MCF 10A (cell line): ENCODE measurements around the gene LAMP5. TPM values are rescaled to one million over a fixed set of nuclear protein-coding genes. Genes with fewer than 3 reads are reported as not detected.

Source experiments
- BruUV-seq: library from RNA; stranded (reverse); fragments of 400-500 nt; replicated peaks from 2 replicates; lab custom pipeline; 2021; lab: Mats Ljungman, UMichigan
- CTCF ChIA-PET: fragments of 300-600 bp; sonication (Branson Sonifier 250); formaldehyde crosslinking; extraction: SDS; loops from one replicate; lab custom pipeline; 2021; ENCODE audit warnings: antibody characterized with exemption, inconsistent platforms; lab: Yijun Ruan, JAX
- POLR2A ChIA-PET: fragments of 300-600, 350-650 bp; sonication (Branson Sonifier 250); formaldehyde crosslinking; extraction: SDS; loops from one replicate; lab custom pipeline; 2020; ENCODE audit warnings: antibody characterized with exemption, inconsistent platforms; lab: Yijun Ruan, JAX
- DNase-seq: peaks from one replicate; pipeline ENCODE4 v3.0.0-alpha.2; 2018; ENCODE audit not compliant: unreplicated experiment
- H3K27ac Mint-ChIP-seq: one replicate; pipeline ENCODE4 v1.8.0; 2022; ENCODE audit warnings: mild to moderate bottlenecking, low read depth, mixed read lengths; ENCODE audit not compliant: unreplicated experiment
- H3K27me3 Mint-ChIP-seq: one replicate; pipeline ENCODE4 v1.8.0; 2022; ENCODE audit warnings: mixed read lengths; ENCODE audit not compliant: insufficient read depth, unreplicated experiment
- H3K36me3 Mint-ChIP-seq: one replicate; pipeline ENCODE4 v1.8.0; 2022; ENCODE audit warnings: mild to moderate bottlenecking, moderate library complexity, mixed read lengths; ENCODE audit not compliant: insufficient read depth, unreplicated experiment
- H3K4me1 Mint-ChIP-seq: one replicate; pipeline ENCODE4 v1.8.0; 2022; ENCODE audit warnings: mixed read lengths; ENCODE audit not compliant: insufficient read depth, unreplicated experiment
- H3K4me3 Mint-ChIP-seq: one replicate; pipeline ENCODE4 v1.8.0; 2022; ENCODE audit warnings: mild to moderate bottlenecking, moderate library complexity, mixed read lengths; ENCODE audit not compliant: unreplicated experiment
- H3K9me3 Mint-ChIP-seq: one replicate; pipeline ENCODE4 v1.8.0; 2022; ENCODE audit warnings: mixed read lengths; ENCODE audit not compliant: unreplicated experiment
- CTCF ChIP-seq: fragments of 200-600 bp; IDR thresholded peaks from one replicate; pipeline ENCODE4 v1.8.0; 2022; ENCODE audit warnings: antibody characterized with exemption, mild to moderate bottlenecking; ENCODE audit not compliant: unreplicated experiment
- intact Hi-C: fragments of 100-400 bp; cut with micrococcal nuclease; formaldehyde crosslinking; loops from 2 replicates; pipeline ENCODE4 v1.14.1; 2022
- total RNA-seq: library from RNA; stranded (reverse); gene quantifications from 2 replicates; pipeline ENCODE4 v1.2.3, GENCODE V29; 2022

The LAMP5 gene
- total RNA-seq, 1 experiment from 2014 or later: not detected

DNA sequence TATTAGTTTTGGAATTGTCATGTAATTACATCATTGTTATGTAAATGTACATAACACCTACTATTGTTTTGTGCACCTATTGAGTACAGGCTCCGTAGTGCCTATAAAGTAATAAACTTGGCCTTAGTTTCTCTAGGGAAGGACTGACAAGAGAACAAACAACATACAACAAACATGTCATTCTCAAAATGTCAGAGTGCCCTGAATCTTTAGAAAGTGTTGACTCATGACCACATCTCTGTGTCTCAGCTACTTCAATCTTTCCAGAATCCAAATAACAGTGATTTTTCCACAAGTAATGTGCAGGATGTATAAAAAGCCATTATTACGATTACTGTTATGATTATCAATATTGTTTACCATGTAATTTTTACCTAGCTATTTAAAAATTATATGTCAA is 17.2 kb downstream of the LAMP5 start:
- no peak for DNase-seq
- intact Hi-C loops: no loop called here
- CTCF ChIA-PET: no interaction called here
- Mint-ChIP-seq H3K36me3 (no peaks in the 10 kb centered on the region), H3K4me1 (no peaks in the 10 kb centered on the region), H3K27ac (no peak overlapping the region), H3K4me3 (no peak overlapping the region), H3K9me3 (no peaks in the 10 kb centered on the region), H3K27me3 (no peaks in the 10 kb centered on the region)
- no peak for TF ChIP-seq CTCF
- BruUV-seq: no TSS peak
- POLR2A ChIA-PET: no interaction called here

DNA sequence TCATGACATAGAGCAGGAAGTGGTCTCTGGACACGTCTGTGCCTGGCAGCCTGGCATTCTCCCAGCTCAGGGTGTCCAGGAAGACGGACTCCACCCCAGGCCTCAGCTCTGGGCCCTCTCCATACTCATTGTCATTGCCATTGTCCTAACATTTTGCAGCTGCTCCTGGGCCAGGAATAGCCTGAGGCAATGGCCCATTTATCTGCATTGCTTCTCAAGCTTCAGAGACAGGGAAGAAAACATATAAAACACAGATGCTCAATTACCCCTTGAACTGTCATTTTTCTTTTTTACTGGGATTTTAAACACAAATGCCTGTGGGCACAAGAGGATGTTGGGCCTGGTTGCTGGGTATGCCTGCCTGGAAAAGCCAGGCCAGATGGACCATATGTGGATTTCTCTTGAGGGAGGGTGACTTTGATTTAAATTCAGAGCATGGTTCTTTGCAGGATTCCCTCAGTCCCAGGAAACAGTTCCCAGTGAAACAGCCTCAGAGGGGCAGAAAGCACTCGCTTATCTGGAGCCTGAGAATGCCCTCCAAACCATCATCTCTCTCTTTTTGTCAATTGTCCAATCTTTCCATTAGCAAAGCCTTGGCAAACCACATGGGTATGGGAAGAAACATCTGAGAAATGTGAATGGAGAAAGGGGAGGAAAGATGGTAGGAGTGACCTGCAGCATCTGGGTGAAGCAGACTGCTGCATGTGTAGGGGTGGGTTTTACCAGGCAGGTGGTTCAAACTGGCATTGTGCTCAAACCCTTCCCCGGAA is 17.9 kb downstream of the LAMP5 start:
- DNase-seq: no peak
- H3K27me3 Mint-ChIP-seq: no peaks in the 10 kb centered on the region
- H3K36me3 Mint-ChIP-seq: no peaks in the 10 kb centered on the region
- BruUV-seq: no TSS peak
- no peak for TF ChIP-seq CTCF
- intact Hi-C loops: no loop called here
- H3K27ac Mint-ChIP-seq: no peak overlapping the region
- POLR2A ChIA-PET: no interaction called here
- no peaks in the 10 kb centered on the region for H3K9me3 Mint-ChIP-seq
- H3K4me3 Mint-ChIP-seq: no peak overlapping the region
- no peaks in the 10 kb centered on the region for H3K4me1 Mint-ChIP-seq
- CTCF ChIA-PET: interaction anchor here (1.1 kb wide), 1 partner anchor 78 kb away, joined by 3 read pairs; no protein-coding TSS in a partner anchor

- CTCF ChIA-PET: interaction anchor here (0.7 to 1.0 kb wide), 2 partner anchors 9 to 22 kb away, joined by 3 read pairs; no protein-coding TSS in a partner anchor
- no peak for DNase-seq
- POLR2A ChIA-PET: no interaction called here
- intact Hi-C loops: no loop called here
- Mint-ChIP-seq H3K4me3 (no peak overlapping the region), H3K27me3 (no peaks in the 10 kb centered on the region), H3K9me3 (no peaks in the 10 kb centered on the region), H3K4me1 (no peaks in the 10 kb centered on the region), H3K27ac (no peak overlapping the region), H3K36me3 (no peaks in the 10 kb centered on the region)
- TF ChIP-seq CTCF: no peak
- no TSS peak for BruUV-seq
Measured at GRCh38 chr20:9534025-9534424, 19.6 kb downstream of the LAMP5 start.

DNA sequence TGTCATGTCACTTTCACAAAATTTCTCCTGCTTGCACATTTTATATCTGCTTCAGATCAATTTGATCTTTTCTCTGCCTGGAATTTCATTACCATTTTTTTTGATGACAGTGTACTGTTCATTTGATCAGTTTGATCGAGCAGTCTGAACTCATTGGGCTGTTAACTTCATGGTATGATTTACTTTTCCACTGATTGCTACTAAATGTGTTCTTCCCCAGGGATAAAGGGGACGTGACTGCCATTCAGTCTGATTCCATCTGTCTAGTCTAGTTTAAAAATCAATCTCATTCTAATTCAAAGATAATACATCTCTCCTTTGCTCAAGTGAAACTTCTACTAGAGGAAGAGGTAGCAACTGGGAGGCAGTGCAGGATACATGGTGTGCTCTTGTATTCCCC is 21.1 kb downstream of the LAMP5 start:
- TF ChIP-seq CTCF: no peak
- intact Hi-C loops: no loop called here
- no peak for DNase-seq
- POLR2A ChIA-PET: no interaction called here
- CTCF ChIA-PET: no interaction called here
- H3K4me1 Mint-ChIP-seq: no peaks in the 10 kb centered on the region
- no peaks in the 10 kb centered on the region for H3K27me3 Mint-ChIP-seq
- no peaks in the 10 kb centered on the region for H3K9me3 Mint-ChIP-seq
- BruUV-seq: no TSS peak
- H3K27ac Mint-ChIP-seq: no peak overlapping the region
- H3K4me3 Mint-ChIP-seq: no peak overlapping the region
- no peaks in the 10 kb centered on the region for H3K36me3 Mint-ChIP-seq
